ENCODE data around the gene ITPR3. TPM values are rescaled to one million over a fixed set of nuclear protein-coding genes. Genes with fewer than 3 reads are reported as not detected.

The ITPR3 gene
- polyA plus RNA-seq, 1 of the 3 experiments (the other 2 are of a cell fraction) = 8.1 TPM

GRCh38 chr6:33641144-33641543 is 20.0 kb downstream of the ITPR3 start:
- H3K4me1 ChIP-seq (ENCODE audit: control insufficient read depth in 1 of 2, insufficient read depth in 2 of 2, low read depth in 1 of 2, low read length in 1 of 2) = peaks cover 0 to 14% of the 10 kb centered on the region in 2 experiments; a peak in 1 of 4 replicates
- H3K27ac ChIP-seq (ENCODE audit: low read depth in 2 of 2, low read length in 1 of 2) = no peak overlapping the region
- no peaks in the 10 kb centered on the region for H3K9me3 ChIP-seq
- H2AFZ ChIP-seq (ENCODE audit: low read depth) = no peak overlapping the region
- H3K79me2 ChIP-seq (ENCODE audit: insufficient read depth) = no peaks in the 10 kb centered on the region
- CTCF ChIA-PET = interaction anchor here (1.3 kb wide), 1 partner anchor 51 kb away, joined by 3 read pairs; no protein-coding TSS in a partner anchor
- H3K36me3 ChIP-seq (replicated peaks in 1 of 2; ENCODE audit: control insufficient read depth in 1 of 2, insufficient read depth in 2 of 2, low read length in 1 of 2) = no peaks in the 10 kb centered on the region
- H4K20me1 ChIP-seq (ENCODE audit: insufficient read depth) = no peaks in the 10 kb centered on the region
- no peak overlapping the region for H3K9ac ChIP-seq
- WGBS (ENCODE audit: low lambda C conversion rate) = 85% methylated on average over 4 of the region's 15 CpGs
- H3K4me3 ChIP-seq (ENCODE audit: low read depth in 2 of 2, low read length in 1 of 2) = no peak overlapping the region
- H3K9me2 ChIP-seq = no peaks in the 10 kb centered on the region
- H3F3A ChIP-seq (replicated peaks; ENCODE audit: insufficient read depth) = no peaks in the 10 kb centered on the region
- no peak overlapping the region for H3K4me2 ChIP-seq
- no peak for TF ChIP-seq NRF1 (IDR thresholded peaks at IDR 0.05; ENCODE audit: low read depth, low read length)
- TF ChIP-seq TCF12 (IDR thresholded peaks at IDR 0.05) = no peak
- TF ChIP-seq USF2 (IDR thresholded peaks at IDR 0.05; ENCODE audit: borderline replicate concordance, low read depth, low read length) = no peak
- no peak for TF ChIP-seq ZBTB33 (IDR thresholded peaks at IDR 0.05; ENCODE audit: borderline replicate concordance, low read depth)
- TF ChIP-seq MXI1 (IDR thresholded peaks at IDR 0.05; ENCODE audit: low read depth, low read length) = no peak
- no peak for TF ChIP-seq ELF1 (IDR thresholded peaks at IDR 0.05)
- TF ChIP-seq CHD2 (IDR thresholded peaks at IDR 0.05; ENCODE audit: low read length, partially characterized antibody) = no peak
- no peak for TF ChIP-seq FOXM1 (IDR thresholded peaks at IDR 0.05; ENCODE audit: low read depth)
- TF ChIP-seq RFX5 (IDR thresholded peaks at IDR 0.05; ENCODE audit: low read length) = no peak
- TF ChIP-seq USF1 (IDR thresholded peaks at IDR 0.05; ENCODE audit: borderline replicate concordance, low read depth) = no peak
- TF ChIP-seq SMC3 (IDR thresholded peaks at IDR 0.05; ENCODE audit: low read depth, low read length) = no peak
- TF ChIP-seq SIN3A (IDR thresholded peaks at IDR 0.05; ENCODE audit: borderline replicate concordance, low read depth, low read length) = no peak
- TF ChIP-seq REST (IDR thresholded peaks at IDR 0.05; ENCODE audit: low read depth, low read length) = no peak
- no peak for TF ChIP-seq EZH2phosphoT487 (IDR thresholded peaks at IDR 0.05; ENCODE audit: borderline replicate concordance, low read depth)
- no peak for TF ChIP-seq TAF1 (IDR thresholded peaks at IDR 0.05; ENCODE audit: borderline replicate concordance, low read depth, low read length)
- TF ChIP-seq FOSL2 (IDR thresholded peaks at IDR 0.05; ENCODE audit: borderline replicate concordance, low read depth) = no peak
- TF ChIP-seq MAX (IDR thresholded peaks at IDR 0.05; ENCODE audit: low read depth) = no peak
- no peak for TF ChIP-seq RAD21 (IDR thresholded peaks at IDR 0.05; ENCODE audit: low read length)
- TF ChIP-seq JUND (IDR thresholded peaks at IDR 0.05) = no peak
- no peak for TF ChIP-seq MEF2A (IDR thresholded peaks at IDR 0.05; ENCODE audit: borderline replicate concordance, low read depth)
- DNase-seq = no peak
- POLR2A ChIA-PET = interaction anchor here (0.5 kb wide), 1 partner anchor 13 kb away, joined by 3 read pairs; no protein-coding TSS in a partner anchor
- no peaks in the 10 kb centered on the region for H3K27me3 ChIP-seq (ENCODE audit: insufficient read depth)
